ENCODE data around the gene DLG4. TPM values are rescaled to one million over a fixed set of nuclear protein-coding genes. Genes with fewer than 3 reads are reported as not detected.
"Not testable (repeated sequence)": the region's sequence is repeated elsewhere in the genome, so short reads cannot be mapped to it uniquely, and the experiment has no call there.

DLG4 gene
- total RNA-seq, 1 donor from 2014 or later = 14.0 TPM

GRCh38 chr17:7250695-7251627, 31.3 kb upstream of the DLG4 start:
- peaks cover 35% of the 10 kb centered on the region for H3K36me3 ChIP-seq
- peak; percentile 34 for DNase-seq
- H3K4me1 ChIP-seq = peaks cover 52% of the 10 kb centered on the region
- no peaks in the 10 kb centered on the region for H3K27me3 ChIP-seq (ENCODE audit: low read depth)
- TF ChIP-seq, protein P1, sequence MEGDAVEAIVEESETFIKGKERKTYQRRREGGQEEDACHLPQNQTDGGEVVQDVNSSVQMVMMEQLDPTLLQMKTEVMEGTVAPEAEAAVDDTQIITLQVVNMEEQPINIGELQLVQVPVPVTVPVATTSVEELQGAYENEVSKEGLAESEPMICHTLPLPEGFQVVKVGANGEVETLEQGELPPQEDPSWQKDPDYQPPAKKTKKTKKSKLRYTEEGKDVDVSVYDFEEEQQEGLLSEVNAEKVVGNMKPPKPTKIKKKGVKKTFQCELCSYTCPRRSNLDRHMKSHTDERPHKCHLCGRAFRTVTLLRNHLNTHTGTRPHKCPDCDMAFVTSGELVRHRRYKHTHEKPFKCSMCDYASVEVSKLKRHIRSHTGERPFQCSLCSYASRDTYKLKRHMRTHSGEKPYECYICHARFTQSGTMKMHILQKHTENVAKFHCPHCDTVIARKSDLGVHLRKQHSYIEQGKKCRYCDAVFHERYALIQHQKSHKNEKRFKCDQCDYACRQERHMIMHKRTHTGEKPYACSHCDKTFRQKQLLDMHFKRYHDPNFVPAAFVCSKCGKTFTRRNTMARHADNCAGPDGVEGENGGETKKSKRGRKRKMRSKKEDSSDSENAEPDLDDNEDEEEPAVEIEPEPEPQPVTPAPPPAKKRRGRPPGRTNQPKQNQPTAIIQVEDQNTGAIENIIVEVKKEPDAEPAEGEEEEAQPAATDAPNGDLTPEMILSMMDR (IDR thresholded peaks at IDR 0.05; ENCODE audit: borderline replicate concordance) = no peak
- peak overlapping the region; percentile 99 for H3K27ac ChIP-seq (replicated peaks)
- intact Hi-C loops (cut with micrococcal nuclease) = no loop called here
- H3K9me3 ChIP-seq (replicated peaks) = no peaks in the 10 kb centered on the region
- H3K4me3 ChIP-seq = peak overlapping the region; percentile 99

GRCh38 chr17:7249830-7250229, 30.2 kb upstream of the DLG4 start:
- intact Hi-C loops (cut with micrococcal nuclease) = no loop called here

GRCh38 chr17:7249214-7249613, 29.6 kb upstream of the DLG4 start:
- peaks cover 52% of the 10 kb centered on the region for H3K4me1 ChIP-seq
- H3K27me3 ChIP-seq (ENCODE audit: low read depth) = no peaks in the 10 kb centered on the region
- H3K27ac ChIP-seq (replicated peaks) = peak overlapping the region; percentile 99
- peak overlapping the region; percentile 99 for H3K4me3 ChIP-seq
- TF ChIP-seq, protein P1 (IDR thresholded peaks at IDR 0.05; ENCODE audit: borderline replicate concordance) = no peak
- intact Hi-C loops (cut with micrococcal nuclease) = no loop called here
- no peaks in the 10 kb centered on the region for H3K9me3 ChIP-seq (replicated peaks)
- peaks cover 35% of the 10 kb centered on the region for H3K36me3 ChIP-seq
- no peak for DNase-seq

More at GRCh38 chr17:7249830-7250229, 30.2 kb upstream of the DLG4 start:
- Histone ChIP-seq H3K27me3 (ENCODE audit: low read depth) (no peaks in the 10 kb centered on the region), H3K4me1 (peaks cover 52% of the 10 kb centered on the region), H3K9me3 (replicated peaks) (no peaks in the 10 kb centered on the region), H3K4me3 (peak overlapping the region; percentile 99), H3K27ac (replicated peaks) (peak overlapping the region; percentile 99), H3K36me3 (peaks cover 35% of the 10 kb centered on the region)
- no peak for DNase-seq
- TF ChIP-seq, protein P1 (IDR thresholded peaks at IDR 0.05; ENCODE audit: borderline replicate concordance) = no peak

DNA sequence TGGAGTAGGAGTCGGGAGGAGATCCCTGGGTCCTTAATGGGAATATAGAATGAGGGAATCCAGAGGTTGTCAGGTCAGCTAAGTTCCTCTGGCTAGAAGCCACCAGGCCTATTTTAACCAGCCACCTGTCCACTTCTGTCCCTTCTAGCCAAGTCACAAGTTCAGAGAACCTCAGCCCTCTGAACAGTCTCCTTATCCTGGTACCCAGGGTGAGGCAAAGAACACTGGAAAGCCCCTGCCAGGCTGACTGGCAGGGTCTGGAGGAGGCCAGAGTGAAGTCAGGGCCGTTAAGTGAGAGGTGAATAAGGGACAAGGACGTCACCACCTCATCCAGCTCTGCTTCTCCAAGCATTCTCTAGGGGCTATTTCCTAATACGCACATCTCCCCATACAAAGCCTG, 29.2 kb upstream of the DLG4 start:
- Histone ChIP-seq H3K27me3 (ENCODE audit: low read depth) (no peaks in the 10 kb centered on the region), H3K9me3 (replicated peaks) (no peaks in the 10 kb centered on the region), H3K4me3 (peak overlapping the region; percentile 99), H3K27ac (replicated peaks) (peak overlapping the region; percentile 99), H3K36me3 (peaks cover 35% of the 10 kb centered on the region), H3K4me1 (peaks cover 55% of the 10 kb centered on the region)
- DNase-seq = no peak
- intact Hi-C loops (cut with micrococcal nuclease) = no loop called here
- TF ChIP-seq, protein P1 (IDR thresholded peaks at IDR 0.05; ENCODE audit: borderline replicate concordance) = no peak

DNA sequence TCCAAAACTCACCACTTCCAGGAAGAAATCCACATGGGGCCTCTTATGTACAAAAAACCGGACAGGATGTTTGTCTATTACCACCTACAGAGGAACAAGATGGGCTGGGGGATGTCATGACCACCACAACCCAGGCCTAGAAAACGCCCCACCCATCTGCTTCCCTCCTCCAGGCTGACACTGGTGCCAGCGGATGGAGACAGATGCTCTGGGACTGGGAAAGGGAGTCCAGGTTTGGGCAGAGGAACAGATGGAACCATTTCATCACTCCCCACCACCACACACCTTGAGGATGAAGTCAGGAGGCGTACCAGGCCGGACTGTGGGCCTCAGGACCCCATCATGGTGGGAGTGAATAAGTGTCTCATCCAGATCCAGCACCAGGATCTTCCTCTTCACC, 27.1 kb upstream of the DLG4 start:
- H3K27ac ChIP-seq (replicated peaks) = no peak overlapping the region
- H3K9me3 ChIP-seq (replicated peaks) = no peaks in the 10 kb centered on the region
- peaks cover 53% of the 10 kb centered on the region for H3K4me1 ChIP-seq
- H3K36me3 ChIP-seq = peaks cover 35% of the 10 kb centered on the region
- H3K4me3 ChIP-seq = no peak overlapping the region
- no peaks in the 10 kb centered on the region for H3K27me3 ChIP-seq (ENCODE audit: low read depth)
- no peak for DNase-seq
- TF ChIP-seq, protein P1 (IDR thresholded peaks at IDR 0.05; ENCODE audit: borderline replicate concordance) = no peak
- intact Hi-C loops (cut with micrococcal nuclease) = no loop called here

GRCh38 chr17:7243838-7244237, 24.2 kb upstream of the DLG4 start:
- intact Hi-C loops (cut with micrococcal nuclease); DNase-seq; H3K27me3 ChIP-seq (ENCODE audit: low read depth); H3K9me3 ChIP-seq (replicated peaks): not testable (repeated sequence)
- H3K36me3 ChIP-seq = peaks cover 48% of the 10 kb centered on the region
- H3K27ac ChIP-seq (replicated peaks) = peak overlapping the region; percentile 99
- peak overlapping the region; percentile 97 for H3K4me3 ChIP-seq
- peaks cover 50% of the 10 kb centered on the region for H3K4me1 ChIP-seq

All from left ventricle myocardium inferior (tissue), 1 donor.